Raji (cell line): ENCODE data around the gene RPS6KA2.

Source experiments
- POLR2A ChIP-seq: IDR thresholded peaks from 2 replicates; pipeline ENCODE4 v1.6.1; 2011; ENCODE audit warnings: low read depth, low read length, control low read depth; ENCODE audit not compliant: insufficient read depth

RPS6KA2 gene

DNA sequence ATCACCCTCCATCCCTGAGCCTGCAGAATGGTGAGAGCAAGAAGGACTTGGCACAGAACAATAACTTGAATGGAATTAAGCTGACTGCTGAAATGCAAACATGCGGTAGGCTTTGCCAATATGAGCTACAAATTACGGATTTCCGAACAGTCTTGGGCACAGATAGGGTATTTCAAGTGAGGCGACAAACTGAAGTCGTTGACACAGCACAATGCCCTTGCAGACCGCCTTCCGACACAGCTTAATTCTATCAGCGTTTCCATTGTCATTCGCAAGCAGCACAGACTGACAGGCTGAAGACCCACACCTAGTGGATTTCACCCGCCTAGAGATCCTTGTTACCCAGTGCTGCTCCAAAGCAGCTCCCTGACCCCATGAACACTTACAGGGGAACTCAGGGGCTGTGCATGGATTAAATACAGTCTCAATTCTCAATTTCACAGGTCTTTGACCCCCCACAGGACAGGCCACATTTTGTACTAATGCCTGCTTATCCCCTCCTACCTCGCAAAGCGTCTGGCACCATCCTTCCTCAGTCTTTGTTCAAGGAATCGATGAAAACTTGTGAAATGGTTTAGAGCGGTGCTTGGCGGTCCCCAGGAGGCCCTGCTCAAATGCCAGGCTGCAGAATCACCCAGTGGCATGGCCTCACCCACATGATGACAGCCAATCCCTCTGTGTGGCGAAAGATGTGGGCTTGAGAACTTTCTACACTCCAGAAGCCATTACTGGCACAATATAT lies 75.1 kb downstream of the RPS6KA2 start:
- no peak for TF ChIP-seq POLR2A

DNA sequence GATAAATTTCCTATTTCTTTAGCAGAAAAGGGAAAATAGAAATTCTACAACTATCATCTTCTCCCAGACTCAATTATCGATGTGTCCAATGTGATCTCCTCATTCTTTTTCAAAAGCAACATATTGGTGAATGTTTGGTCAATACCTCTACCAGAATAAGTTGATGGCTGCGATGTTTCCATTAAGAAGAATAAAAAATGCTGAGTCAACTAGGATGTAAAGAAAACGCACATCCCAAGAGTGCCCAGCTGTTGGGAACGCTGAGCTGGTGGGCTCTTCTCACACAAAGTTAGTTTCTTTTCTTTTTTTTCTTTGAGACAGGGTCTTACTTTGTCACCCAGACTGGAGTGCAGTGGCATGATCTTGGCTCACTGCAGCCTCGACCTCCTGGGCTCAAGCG lies 80.4 kb downstream of the RPS6KA2 start:
- TF ChIP-seq POLR2A = no peak

DNA sequence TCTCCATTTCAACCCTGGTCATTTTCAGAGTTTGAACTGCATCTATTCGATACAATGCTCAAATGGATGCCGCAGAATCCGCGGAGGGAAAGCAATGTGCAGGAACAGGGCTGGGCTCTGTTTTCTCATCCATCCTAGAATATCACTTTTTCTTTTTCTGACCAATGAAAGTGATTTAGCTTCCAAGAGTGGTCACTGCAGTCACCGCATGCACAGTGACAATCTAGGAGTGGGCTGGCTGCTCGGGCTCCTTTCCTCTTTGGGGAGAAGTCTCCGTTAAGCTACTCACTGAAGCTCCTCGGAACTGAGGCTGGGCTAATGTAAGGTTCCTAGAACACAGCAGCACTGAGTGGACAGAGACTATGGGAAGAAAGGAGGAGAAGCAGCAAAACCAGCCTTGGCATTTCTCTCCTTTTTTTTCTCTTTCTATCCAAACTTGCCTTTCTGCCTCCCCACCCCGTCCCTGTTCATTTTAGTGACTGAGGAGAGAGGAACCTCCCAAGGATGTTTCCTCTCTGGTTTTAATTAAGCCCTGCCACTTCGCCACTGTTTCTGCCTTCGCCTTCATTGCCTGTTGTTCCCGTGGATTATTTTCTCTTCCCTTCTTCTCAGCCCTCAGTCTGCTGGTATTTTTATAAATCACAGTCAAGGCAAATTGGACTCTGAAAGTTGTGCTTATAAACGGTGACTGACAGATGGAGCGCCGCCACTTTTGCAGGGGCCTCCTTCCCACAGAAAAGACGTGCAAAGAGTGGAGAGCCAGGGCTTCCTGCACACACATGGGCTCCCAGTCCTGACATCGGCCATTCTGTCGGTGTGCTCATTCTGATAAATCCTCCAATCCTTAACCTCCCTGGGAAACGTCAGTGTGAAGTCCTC lies 81.7 kb downstream of the RPS6KA2 start:
- TF ChIP-seq POLR2A = no peak

GRCh38 chr6:166544296-166544605 lies 82.8 kb downstream of the RPS6KA2 start:
- no peak for TF ChIP-seq POLR2A

- TF ChIP-seq POLR2A = no peak
These were observed 83.3 kb downstream of the RPS6KA2 start for GRCh38 chr6:166543603-166544295.

- TF ChIP-seq POLR2A = no peak
These were observed 84.5 kb downstream of the RPS6KA2 start for GRCh38 chr6:166542580-166542912.

DNA sequence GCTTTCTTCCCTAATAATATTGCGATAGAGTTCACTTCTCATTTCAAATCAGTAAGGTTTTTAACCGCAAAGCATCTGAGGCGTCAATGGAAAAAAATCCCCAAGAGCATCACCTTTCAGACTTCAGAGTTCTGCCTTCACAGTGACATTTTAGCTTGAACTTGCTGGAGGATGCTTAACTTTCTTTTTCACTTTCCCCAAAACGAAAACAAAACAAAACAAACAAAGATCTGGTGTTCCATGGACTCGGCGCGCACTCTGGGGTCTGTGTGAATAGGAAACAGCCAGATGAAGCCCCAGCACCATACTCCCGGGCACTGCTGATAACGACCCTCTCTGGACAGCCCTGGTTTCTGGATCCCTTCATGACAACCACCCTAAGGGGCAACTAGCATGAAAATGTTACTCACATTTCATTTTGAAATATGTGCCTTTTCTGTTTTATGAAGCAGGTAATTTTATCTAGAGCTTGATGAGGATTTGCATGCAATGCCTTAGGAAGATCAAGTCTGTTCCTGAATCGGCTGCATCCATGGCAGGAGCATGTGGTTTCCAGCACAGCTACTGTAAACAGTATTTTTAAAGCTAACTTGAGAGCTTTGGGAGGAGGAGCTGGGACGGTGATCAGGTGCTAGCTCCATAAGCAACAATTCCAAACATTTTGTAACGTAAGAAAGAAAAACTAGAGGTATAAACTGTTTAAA lies 85.0 kb downstream of the RPS6KA2 start:
- TF ChIP-seq POLR2A = no peak

DNA sequence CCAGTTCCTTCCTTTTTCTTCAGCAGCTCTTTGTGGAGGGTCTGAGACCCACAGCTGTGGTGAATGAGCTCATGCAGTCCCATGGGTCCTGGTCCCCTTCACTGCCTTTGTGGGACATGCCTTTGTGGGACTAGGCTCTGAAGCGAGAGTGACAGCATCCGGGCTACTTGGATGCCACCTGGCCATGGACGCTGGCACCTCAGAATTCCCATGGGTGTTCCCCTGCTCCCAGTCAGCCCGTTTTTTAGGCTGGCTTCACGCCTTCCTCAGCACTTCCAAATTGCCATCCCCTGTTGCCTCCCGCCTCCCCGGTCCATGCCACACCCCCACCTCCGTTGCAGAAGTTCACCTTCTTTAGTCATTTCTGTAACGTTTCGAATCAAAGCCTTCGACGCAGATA lies 85.7 kb downstream of the RPS6KA2 start:
- no peak for TF ChIP-seq POLR2A

- TF ChIP-seq POLR2A = no peak
These were observed 86.3 kb downstream of the RPS6KA2 start for GRCh38 chr6:166540631-166541331.

DNA sequence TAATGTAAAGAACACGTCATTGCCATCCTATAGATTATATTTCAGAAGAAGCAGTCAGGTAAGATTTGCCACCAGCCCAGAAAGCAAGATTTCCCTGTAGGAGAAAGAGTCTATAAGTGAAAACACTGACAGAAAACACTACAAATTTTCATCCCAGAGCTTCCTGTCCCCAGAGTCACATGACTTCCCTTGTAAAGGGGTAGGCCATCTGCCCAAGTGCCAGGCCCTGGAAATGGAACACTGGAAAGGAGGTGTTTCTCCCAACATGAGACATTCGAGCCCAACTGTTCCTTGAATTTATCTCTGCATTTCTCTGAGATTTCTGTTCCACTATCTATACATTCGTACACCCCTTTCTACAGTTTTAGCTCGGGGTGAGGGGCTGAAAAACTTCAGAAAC lies 87.5 kb downstream of the RPS6KA2 start:
- no peak for TF ChIP-seq POLR2A

DNA sequence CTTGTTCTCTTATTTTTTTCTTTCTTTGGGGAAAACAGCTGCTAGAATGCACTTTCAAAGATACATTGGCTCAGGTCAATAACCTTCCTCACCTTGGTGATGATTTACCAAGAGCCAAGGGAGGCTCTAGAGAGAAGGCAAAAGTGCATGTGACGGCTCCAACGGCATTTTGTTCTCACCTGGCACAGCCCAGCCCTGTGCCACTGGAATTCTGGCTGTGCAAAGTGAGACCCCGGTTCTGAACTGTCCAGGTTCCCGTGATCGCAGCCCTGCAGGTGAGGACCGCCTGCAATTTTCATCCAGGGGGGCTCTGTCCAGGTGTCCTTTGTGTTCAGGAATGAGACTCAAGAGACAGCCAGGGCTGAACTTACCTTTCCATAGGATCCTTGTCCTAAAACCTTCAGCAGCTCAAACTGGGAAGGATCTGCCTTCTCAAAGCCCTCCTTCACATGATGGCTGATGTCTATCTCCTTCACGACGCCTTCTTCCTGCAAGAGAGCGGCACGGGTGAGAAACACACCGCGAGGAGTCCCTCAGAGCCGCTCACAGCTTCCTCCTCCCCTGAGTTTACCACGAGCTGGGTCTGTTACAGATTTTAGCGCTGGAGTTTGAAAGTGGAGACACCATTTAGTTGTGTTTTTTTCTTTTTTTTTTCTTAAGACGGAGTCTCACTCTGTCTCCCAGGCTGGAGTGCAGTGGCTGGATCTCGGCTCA lies 88.6 kb downstream of the RPS6KA2 start:
- no peak for TF ChIP-seq POLR2A

DNA sequence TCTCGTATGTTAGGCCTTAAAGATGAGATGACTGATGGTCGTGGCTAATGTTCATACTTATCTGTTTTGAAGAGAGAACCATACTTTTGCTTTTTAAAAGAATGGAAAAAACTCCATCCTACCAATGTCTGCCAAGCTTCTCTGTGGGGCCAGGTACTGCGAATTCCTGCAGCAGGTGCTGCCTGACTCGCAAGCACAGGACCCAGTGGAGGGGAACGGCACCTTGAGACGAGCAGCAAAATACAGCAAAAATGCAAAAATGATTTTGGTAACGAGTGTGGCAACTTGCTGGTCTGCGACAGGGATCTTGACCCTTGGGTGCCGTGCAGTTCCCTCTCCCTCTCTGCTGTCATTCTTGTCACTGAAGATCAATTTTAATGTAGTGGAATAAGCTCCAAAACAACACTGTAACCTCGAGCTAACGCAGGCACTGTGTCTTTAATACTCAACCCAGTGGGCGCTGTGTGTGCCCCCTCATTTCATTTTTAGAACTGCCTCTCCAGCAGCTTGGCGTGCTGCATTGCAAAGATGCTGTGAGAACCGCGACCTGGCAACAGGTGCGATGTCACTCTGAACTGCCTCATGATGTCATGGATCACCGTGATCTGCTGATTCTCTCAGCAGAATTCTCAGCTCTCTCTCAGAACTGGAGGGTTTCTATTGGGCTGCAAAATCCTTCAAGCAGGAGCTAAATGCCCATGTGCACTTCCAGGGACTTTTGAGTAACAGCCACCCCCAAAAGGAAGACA lies 92.2 kb downstream of the RPS6KA2 start:
- no peak for TF ChIP-seq POLR2A

DNA sequence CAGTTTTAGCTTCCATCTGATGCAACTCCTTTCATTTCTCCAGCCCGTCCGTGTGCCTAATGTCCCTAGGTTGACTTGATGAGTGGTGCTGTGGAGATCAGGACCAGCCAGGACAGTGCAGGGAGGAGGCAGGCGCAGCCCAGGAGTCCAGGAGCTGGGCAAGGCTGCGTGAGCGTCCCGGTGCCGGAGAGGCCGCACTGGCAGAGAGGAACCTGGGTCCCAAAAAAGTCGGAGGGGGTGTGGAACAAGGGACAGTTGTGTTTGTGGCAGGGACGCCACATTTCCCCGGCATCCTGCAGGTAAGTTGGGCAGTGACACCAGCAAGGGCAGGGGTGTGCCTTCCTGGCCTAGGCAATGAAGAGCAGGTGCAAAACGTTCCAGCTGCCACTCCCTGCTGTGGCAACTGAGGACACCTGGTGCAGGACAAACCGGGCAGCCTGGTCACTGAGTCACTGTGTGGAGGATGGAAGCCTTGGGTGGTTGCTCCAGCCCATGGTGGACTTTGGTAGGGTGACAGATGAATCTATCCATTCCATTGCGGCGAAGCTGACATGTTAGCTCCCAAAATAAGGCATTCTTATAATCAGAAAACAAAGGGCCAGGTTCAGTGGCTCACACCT lies 93.7 kb downstream of the RPS6KA2 start:
- TF ChIP-seq POLR2A = no peak
